H1 (cell line): ENCODE results near the gene ARHGAP15. TPM values are rescaled to one million over a fixed set of nuclear protein-coding genes. Genes with fewer than 3 reads are reported as not detected.

Experiments used
- YY1 ChIP-seq: IDR thresholded peaks from 2 replicates; pipeline ENCODE4 v1.6.1; 2011; ENCODE audit warnings: low read depth, mild to moderate bottlenecking, low read length
- polyA plus RNA-seq, 7 experiments: library from polyadenylated mRNA; depleted of rRNA in 3 of 7; stranded (reverse) in 5 of 7; unstranded in 2 of 7; fragments of >200 nt in 5 of 7; fragments of 200-250 nt in 2 of 7; gene quantifications; 1 replicate in 5 of 7; 2 replicates in 1 of 7; 4 replicates in 1 of 7; pipeline versions ENCODE4 v1.2.1 to v1.2.3, GENCODE V29; 2011 to 2013; ENCODE audit warnings: missing spikeins in 2 of 7, mixed read lengths in 2 of 7
- total RNA-seq: library from RNA; stranded (reverse); fragmentation: NEBNext Ultra II Directional; extraction: Animal tissue kit (Norgen Biotek cat#: 25700); gene quantifications from 2 replicates; pipeline ENCODE4 v1.2.1, GENCODE V29; 2021

ARHGAP15 gene
- total and polyA plus RNA-seq, 2 of the 8 experiments (the other 6 are each of a cell fraction or from before 2014, with no cell fraction given): not detected

- no peak for TF ChIP-seq YY1
Observed at GRCh38 chr2:143146815-143147530, 17.8 kb downstream of the ARHGAP15 start (continued).
